ENCODE measurements around the gene SYNM. TPM values are rescaled to one million over a fixed set of nuclear protein-coding genes. Genes with fewer than 3 reads are reported as not detected.

SYNM gene
- total RNA-seq, 2 donors from 2014 or later, result 302 to 329 TPM

DNA sequence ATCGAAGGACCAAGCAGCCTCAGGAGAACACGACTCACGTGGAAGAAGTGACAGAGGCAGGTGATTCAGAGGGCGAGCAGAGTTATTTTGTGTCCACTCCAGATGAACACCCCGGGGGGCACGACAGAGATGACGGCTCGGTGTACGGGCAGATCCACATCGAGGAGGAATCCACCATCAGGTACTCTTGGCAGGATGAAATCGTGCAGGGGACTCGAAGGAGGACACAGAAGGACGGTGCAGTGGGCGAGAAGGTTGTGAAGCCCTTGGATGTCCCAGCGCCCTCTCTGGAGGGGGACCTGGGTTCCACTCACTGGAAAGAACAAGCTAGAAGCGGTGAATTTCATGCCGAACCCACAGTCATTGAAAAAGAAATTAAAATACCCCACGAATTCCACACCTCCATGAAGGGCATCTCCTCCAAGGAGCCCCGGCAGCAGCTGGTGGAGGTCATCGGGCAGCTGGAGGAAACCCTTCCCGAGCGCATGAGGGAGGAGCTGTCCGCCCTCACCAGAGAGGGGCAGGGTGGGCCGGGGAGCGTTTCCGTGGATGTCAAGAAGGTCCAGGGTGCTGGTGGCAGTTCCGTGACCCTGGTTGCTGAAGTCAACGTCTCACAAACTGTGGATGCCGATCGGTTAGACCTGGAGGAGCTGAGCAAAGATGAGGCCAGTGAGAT lies 26.0 kb downstream of the SYNM start:
- intact Hi-C loops (cut with DNase I), result no loop called here
- ATAC-seq, result no peak
- no peak for DNase-seq

DNA sequence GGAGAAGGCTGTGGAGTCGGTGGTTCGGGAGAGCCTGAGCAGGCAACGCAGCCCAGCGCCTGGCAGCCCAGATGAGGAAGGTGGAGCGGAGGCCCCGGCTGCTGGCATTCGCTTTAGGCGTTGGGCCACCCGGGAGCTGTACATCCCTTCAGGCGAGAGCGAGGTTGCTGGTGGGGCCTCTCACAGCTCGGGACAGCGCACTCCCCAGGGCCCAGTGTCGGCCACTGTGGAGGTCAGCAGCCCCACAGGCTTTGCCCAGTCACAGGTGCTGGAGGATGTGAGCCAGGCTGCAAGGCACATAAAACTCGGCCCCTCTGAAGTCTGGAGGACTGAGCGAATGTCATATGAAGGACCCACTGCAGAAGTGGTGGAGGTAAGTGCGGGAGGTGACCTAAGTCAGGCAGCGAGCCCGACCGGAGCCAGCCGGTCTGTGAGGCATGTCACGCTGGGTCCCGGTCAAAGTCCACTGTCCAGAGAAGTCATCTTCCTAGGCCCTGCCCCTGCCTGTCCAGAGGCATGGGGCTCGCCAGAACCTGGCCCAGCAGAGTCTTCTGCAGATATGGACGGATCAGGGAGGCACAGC lies 26.7 kb downstream of the SYNM start:
- intact Hi-C loops (cut with DNase I), result no loop called here
- ATAC-seq (peak in 1 of 2 donors; percentile 11), DNase-seq (no peak)

DNA sequence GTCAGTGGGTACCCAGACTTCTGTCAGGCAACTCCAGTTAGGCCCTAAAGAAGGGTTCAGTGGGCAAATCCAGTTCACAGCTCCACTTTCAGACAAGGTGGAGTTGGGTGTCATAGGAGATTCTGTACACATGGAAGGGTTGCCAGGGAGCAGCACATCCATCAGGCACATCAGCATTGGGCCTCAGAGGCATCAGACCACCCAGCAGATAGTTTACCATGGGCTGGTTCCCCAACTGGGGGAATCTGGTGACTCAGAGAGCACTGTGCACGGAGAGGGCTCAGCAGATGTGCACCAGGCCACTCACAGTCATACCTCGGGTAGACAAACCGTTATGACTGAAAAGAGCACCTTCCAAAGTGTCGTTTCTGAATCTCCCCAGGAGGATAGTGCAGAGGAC lies 27.2 kb downstream of the SYNM start:
- DNase-seq, result no peak
- ATAC-seq, result no peak
- intact Hi-C loops (cut with DNase I), result no loop called here

DNA sequence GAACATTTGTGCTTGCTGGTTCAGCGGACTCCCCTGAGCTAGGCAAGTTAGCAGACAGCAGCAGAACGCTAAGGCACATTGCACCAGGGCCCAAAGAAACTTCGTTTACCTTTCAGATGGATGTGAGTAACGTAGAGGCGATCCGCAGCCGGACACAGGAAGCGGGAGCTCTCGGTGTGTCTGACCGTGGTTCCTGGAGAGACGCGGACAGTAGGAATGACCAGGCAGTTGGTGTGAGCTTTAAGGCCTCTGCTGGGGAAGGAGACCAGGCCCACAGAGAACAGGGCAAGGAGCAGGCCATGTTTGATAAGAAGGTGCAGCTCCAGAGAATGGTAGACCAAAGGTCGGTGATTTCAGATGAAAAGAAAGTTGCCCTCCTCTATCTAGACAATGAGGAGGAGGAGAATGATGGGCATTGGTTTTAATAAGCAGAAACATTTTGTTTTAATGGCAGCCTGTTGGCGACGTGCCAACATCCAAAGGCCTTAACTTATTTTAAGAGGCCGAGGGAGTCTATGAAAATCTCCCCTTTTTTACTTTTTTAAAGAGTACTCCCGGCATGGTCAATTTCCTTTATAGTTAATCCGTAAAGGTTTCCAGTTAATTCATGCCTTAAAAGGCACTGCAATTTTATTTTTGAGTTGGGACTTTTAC lies 27.9 kb downstream of the SYNM start:
- no peak for DNase-seq
- intact Hi-C loops (cut with DNase I), result no loop called here
- ATAC-seq, result no peak

DNA sequence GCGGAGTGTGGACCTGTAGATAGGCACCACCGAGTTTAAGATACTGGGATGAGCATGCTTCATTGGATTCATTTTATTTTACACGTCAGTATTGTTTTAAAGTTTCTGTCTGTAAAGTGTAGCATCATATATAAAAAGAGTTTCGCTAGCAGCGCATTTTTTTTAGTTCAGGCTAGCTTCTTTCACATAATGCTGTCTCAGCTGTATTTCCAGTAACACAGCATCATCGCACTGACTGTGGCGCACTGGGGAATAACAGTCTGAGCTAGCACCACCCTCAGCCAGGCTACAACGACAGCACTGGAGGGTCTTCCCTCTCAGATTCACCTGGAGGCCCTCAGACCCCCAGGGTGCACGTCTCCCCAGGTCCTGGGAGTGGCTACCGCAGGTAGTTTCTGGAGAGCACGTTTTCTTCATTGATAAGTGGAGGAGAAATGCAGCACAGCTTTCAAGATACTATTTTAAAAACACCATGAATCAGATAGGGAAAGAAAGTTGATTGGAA lies 29.5 kb downstream of the SYNM start:
- DNase-seq (no peak), ATAC-seq (no peak)
- intact Hi-C loops (cut with DNase I), result no loop called here

DNA sequence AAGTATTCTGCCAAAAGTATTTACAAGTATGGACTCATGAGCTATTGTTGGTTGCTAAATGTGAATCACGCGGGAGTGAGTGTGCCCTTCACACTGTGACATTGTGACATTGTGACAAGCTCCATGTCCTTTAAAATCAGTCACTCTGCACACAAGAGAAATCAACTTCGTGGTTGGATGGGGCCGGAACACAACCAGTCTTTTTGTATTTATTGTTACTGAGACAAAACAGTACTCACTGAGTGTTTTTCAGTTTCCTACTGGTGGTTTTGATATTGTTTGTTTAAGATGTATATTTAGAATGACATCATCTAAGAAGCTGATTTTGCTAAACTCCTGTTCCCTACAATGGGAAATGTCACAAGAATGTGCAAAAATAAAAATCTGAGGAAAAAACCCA lies 30.3 kb downstream of the SYNM start:
- ATAC-seq, result peak in 1 of 2 donors; percentile 16
- intact Hi-C loops (cut with DNase I), result no loop called here

DNA sequence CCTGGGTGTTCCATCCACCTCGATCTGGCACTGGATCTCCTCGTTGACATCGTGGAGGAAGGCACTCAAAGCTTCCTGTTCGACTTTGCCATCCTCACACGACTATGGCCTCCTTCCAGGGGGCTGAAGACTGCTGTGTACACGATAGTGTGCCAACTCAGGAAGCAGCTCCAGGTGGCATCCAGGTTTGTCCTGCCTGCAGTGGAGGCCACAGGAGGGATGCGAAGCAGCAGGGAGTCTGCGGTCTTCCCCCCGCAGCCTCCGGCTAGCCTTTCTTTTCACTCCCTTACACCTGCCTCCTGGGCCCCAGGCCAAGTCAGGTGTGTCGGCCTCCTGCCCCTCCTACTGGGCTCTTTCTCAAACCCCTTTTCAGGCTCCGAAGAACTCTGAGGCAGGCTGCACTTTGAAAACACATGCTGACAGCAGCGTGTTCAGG lies 32.2 kb downstream of the SYNM start:
- DNase-seq (no peak), ATAC-seq (no peak)
- intact Hi-C loops (cut with DNase I), result no loop called here

More for the DNA sequence above, 30.3 kb downstream of the SYNM start:
- DNase-seq, result no peak

DNA sequence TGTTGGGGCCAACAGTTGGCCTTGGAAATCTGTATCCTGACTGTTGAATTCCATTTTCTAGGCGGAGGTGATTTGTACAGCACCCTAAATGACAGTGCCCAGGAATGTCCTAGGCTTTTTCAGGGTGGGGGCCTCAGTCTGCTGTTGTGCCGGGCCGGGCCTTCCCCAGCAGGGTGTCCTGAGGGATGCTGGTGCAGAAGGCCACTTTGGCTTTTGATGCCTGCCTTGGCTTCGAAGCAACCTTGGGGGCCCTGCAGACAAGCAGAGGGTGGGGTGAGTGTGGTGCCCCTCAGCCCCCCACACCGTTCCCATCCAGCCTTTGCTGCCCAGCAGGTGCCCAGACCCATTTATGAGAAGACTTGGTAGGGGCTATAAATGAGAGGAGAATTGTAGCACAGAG lies 33.0 kb downstream of the SYNM start:
- DNase-seq (no peak), ATAC-seq (no peak)
- intact Hi-C loops (cut with DNase I), result no loop called here

DNA sequence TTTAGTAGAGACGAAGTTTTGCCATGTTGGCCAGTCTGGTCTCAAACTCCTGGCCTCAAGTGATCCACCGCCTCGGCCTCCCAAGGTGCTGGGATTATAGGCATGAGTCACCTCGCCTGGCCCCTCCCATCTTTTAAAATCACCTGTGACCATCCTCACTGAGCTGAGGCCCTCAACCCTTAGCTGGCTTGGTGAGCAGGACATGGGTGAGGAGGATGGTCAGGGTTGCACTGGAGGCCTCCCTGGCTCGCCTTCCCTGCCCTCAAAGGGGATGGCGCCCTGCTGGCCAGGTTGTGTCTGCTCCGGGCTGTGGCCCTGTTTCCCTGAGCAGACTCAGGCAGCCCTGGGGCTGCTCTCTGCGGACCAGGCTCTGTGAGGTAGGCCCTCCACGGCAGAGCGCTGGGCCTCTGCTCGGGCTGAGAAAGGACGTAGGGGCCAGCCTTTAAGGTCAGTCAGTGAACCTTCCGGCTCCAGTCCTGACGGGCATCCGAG lies 33.7 kb downstream of the SYNM start:
- ATAC-seq (no peak), DNase-seq (no peak)
- intact Hi-C loops (cut with DNase I), result no loop called here

DNA sequence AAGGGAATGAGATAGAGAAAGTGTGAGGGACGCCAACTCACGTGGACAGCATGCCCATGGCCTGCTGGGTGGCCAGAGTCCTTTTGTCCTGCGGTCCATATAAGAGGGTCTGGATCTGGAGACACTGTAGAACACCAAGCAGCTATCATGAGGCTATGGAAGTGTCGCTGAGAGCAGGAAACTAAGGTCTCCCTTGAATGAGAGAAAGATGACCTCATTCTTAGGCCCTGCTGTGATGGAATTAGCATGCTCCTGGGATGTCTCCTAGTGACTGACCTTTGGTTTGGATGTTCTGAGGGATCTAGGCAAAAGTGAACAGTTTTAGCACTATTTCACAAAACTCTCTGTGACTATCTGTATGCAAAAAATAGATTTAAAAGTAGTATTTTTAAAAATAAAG lies 34.4 kb downstream of the SYNM start:
- no peak for DNase-seq
- peak; percentile 5 to 35 for ATAC-seq

DNA sequence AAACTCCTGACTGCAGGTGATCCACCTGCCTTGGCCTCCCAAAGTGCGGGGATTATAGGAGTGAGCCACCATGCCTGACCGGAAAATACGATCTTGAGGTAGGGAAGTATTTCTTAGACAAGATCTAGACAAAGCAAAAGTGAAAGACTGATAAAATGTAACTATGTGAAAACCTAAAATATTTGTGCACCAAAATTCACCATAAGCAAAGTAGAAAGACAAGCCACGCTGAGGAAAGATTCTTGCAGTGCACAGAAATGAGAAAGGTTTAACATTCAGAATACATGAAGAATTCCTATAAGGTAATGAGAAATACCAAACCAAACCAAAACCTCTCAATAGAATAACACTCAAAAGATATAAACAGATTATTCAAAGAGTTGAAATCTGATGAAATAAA lies 35.7 kb downstream of the SYNM start:
- intact Hi-C loops (cut with DNase I), result no loop called here
- DNase-seq, result no peak
- ATAC-seq, result no peak

More for the DNA sequence above, 34.4 kb downstream of the SYNM start:
- intact Hi-C loops (cut with DNase I), result no loop called here

DNA sequence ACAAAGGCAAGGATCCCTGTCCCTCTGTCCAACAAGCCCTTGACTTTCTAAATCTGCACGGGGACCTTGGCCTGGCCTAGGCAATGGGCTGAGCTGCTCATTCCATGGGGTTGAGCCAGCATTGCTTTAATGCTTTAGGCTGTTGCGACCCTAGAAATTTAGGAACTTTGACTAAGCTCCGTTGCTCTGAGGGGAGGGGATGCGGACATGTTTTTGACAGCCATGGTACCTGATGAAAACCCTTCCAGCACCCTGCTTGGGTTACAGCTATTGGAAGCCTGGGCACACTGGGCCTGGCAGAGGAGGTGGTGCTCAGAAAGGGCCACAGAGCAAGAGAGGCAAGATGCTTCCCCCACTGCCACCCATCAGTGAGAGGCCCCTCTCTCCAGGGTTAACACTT lies 37.1 kb downstream of the SYNM start:
- ATAC-seq (no peak), DNase-seq (no peak)
- intact Hi-C loops (cut with DNase I), result no loop called here

DNA sequence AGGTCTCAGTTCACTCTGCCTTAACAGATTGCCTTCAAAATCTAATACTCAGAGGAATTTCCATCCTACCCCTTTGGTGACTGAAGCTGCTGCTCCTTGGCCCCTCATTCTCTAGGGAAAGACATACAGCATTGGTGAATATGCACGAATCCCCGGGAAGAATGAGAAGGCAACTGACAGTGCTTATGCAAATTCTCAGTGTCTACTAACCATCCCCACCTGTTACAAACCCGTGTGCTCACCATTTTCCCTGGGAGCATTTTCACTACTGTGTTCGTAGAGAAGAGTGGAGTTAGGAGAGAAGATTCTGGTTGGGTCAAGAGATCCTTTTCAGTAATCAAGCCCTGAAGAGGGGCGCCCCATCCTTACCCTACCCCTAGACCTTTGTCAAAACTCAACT lies 37.7 kb downstream of the SYNM start:
- intact Hi-C loops (cut with DNase I), result no loop called here
- DNase-seq, result no peak
- ATAC-seq, result no peak

DNA sequence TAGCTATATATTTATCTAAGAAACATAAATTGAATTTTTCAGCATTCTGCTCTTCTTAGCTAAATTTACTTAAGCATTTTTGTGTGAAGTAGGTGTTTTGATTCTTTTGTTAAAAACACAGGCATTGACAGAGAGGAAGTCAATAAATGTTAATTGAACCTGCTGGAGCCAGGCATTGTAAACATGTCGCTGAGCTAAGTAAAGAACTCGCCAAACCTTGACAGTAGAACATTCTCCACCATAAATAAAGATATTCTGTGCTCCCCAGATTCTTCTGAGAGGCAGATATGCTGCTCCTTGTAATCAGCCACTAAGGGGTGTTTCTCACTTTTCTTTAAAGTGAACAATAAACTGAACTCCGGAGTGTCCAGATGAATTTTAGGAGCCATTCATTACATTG lies 38.4 kb downstream of the SYNM start:
- ATAC-seq (no peak), DNase-seq (no peak)
- intact Hi-C loops (cut with DNase I), result no loop called here

DNA sequence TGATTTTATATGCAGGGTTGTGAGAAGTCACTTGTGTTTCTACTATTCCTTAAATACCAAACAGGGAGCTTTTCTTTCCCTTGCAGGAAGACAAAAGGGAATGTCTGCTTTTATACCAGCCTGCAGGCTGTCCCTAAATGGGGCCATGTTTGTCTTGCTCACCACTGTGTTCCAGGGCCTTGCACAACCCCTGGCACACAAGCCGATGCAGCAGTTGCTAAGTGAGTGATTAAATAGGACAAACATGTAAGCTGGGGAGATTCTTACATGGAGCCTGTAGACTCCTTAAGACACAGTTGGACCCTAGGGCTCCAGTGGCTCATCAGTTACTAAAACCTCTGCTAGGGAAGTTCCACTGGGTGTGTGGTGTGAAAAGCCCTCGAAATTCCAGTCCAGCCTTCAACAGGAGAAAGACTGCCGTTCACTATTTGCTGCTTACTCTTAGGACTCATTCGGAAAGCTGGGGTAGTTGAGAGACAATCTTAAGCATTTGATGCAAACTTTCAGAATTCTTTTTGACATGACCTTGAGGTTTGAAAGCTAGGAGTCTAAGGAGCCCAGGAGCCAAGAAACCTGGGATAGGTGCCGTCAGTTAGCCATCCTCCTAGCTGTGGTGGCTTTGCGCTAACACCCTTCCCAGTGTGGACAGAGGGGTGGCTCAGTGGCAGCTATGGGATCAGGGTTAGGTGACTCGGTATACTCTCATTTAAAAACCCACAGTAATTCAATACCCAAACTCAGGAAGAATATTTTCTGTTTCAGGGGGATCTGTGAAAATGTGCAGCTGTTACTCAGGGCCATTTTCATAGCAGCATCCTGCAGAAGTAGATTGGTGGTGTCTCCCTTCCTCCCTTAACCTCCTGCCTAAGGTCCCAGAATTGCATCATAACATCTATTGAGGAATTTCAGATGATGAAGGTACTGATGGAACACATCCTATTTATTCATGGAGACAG lies 39.1 kb downstream of the SYNM start:
- peak; percentile 71 for DNase-seq
- peak; percentile 69 to 77 for ATAC-seq
- intact Hi-C loops (cut with DNase I), result no loop called here

DNA sequence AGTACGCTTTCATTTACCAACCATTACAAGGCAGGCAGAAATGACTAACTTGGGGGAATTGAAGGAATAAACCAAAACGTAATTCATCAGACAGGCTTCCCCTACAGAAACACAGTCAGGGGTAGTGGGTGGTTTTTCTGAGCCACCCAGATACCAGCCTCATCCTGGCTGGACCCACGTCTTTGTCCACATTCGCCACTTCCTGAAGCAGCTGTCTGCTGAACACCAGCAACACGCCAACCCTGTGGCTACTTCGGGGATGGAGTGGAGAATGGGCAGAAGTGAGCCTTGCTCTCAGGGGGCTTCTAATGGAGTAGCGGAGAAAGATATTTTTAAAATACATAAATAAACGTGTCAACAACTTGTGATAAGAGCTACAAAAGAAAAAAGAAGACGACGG lies 40.1 kb downstream of the SYNM start:
- DNase-seq, result no peak
- intact Hi-C loops (cut with DNase I), result no loop called here
- ATAC-seq, result no peak

DNA sequence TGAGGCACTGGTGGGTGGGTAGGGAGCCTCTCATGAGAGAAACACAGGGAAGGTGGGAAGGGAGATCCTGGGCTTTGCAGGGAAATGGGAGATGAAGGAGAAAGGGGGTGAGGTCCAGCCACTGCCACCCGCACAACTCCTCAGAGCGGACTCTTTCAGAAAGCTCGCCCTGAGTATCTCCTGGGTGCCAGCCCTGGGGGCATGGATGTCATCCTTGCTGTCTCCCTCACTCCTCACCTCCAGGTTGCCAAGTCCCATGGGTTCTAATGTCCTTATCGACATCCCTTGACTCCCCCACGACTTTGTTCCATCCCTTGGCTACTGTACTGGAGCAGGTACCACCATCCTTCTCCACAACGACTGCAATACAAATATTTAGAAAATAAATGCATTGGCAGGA lies 40.9 kb downstream of the SYNM start:
- intact Hi-C loops (cut with DNase I), result no loop called here
- DNase-seq, result no peak
- no peak for ATAC-seq

DNA sequence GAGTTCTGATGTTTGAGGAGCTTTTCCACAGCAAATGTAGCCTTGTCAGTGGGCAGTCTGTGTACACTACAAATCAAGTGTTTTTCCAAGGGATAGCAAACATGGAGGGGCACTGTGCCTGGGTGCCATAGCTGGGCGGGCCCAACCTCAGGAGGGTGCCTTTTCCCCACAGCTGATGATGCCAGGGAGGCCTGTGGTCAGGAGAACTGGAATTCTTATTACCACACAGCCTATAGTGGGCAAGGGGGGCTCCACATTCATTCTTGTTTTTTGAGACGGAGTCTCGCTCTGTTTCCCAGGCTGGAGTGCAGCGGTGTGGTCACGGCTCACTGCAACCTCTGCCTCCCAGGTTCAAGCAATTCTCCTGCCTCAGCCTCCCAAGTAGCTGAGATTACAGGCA lies 41.8 kb downstream of the SYNM start:
- intact Hi-C loops (cut with DNase I), result no loop called here
- DNase-seq (no peak), ATAC-seq (no peak)

DNA sequence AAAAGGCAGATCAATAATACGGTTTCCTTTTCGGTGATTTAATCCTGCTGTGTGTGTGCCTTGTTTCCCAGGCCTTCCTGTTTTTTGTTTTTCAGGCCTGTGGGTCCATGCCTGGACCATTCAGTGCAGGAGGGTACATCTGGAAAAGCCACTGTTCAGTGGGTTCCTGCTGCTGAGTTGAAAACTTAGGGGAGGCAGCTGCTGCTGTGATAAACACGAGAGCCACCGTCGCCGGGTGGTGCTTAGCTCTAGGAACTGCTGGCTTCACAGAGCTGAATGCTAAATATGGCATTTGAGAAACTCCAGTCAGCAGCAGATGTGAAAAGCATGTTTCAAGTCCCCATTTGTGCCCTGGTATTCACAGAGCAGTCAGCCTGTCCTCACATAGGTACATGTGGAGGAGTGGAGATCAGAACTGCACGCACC lies 44.0 kb downstream of the SYNM start:
- intact Hi-C loops (cut with DNase I), result no loop called here
- no peak for DNase-seq
- ATAC-seq, result peak; percentile 11 to 36

All from left cardiac atrium (tissue), 4 donors.